Natural killer cell treated with Interleukin-12 subunit alpha and Interleukin-12 subunit beta and Interleukin-15 and Interleukin-18, amount 100 ng/mL, for 72 hours (primary cell): Measurements from ENCODE around the gene TSPYL1. TPM values are rescaled to one million over a fixed set of nuclear protein-coding genes. Genes with fewer than 3 reads are reported as not detected.

Experiments
- ATAC-seq, 2 donors: fragments of 150-1000 bp; cut with Tn5 transposase in 1 of 2; sonication (Bioruptor Pico), chemical (Tn5 transposase) in 1 of 2; 2 replicates each; pipeline ENCODE4 v1.10.0; 2021
- DNase-seq: peaks from one replicate; pipeline ENCODE4 v3.0.0; 2022; ENCODE audit warnings: low spot score
- H3K27ac Mint-ChIP-seq, 2 donors: 1 replicate in 1 of 2; 2 replicates in 1 of 2; pipeline ENCODE4 v1.8.0; 2022; ENCODE audit warnings: mixed read lengths in 2 of 2, mild to moderate bottlenecking in 1 of 2, moderate library complexity in 1 of 2
- H3K27me3 Mint-ChIP-seq, 2 donors: 1 replicate in 1 of 2; 2 replicates in 1 of 2; pipeline ENCODE4 v1.8.0; 2022; ENCODE audit warnings: mixed read lengths in 2 of 2
- H3K36me3 Mint-ChIP-seq: one replicate; pipeline ENCODE4 v1.8.0; 2022; ENCODE audit warnings: mixed read lengths
- H3K4me1 Mint-ChIP-seq, 2 donors: 1 replicate in 1 of 2; 2 replicates in 1 of 2; pipeline ENCODE4 v1.8.0; 2022; ENCODE audit warnings: low read depth in 2 of 2, mixed read lengths in 2 of 2, mild to moderate bottlenecking in 1 of 2
- H3K4me3 Mint-ChIP-seq: one replicate; pipeline ENCODE4 v1.8.0; 2022; ENCODE audit warnings: mixed read lengths
- H3K9me3 Mint-ChIP-seq: 2 replicates; pipeline ENCODE4 v1.8.0; 2022; ENCODE audit warnings: mixed read lengths
- total RNA-seq, 2 donors: library from RNA; stranded (reverse); gene quantifications; one replicate each; pipeline ENCODE4 v1.2.3, GENCODE V29; 2022

Gene TSPYL1
- total RNA-seq, 2 donors from 2014 or later, result 40.4 to 50.9 TPM

DNA sequence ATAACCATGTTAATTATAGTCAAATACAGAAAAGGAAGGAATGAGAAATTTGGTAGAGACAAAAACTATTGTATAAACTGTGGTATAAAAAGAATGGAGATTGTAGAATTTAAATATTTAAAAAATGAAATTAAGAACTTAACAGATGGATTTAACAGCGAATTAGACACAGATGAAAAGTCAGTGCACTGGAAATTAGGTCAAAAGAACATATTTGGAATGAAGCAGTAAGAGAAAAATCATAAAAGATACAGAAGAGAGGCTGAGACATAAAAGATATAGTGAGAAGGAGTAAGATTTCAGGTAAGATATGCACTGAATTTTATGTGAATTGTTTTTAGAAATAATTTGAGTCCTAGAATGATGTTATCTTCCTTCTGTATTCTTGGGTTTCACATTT, 39.9 kb downstream of the TSPYL1 start:
- Mint-ChIP-seq H3K36me3 (no peaks in the 10 kb centered on the region), H3K27me3 (no peaks in the 10 kb centered on the region), H3K9me3 (no peaks in the 10 kb centered on the region), H3K4me3 (no peak overlapping the region), H3K27ac (no peak overlapping the region), H3K4me1 (no peaks in the 10 kb centered on the region)
- ATAC-seq, result no peak
- DNase-seq, result no peak

GRCh38 chr6:116239256-116239655, 40.5 kb downstream of the TSPYL1 start:
- no peak for ATAC-seq
- no peak for DNase-seq
- no peak overlapping the region for H3K27ac Mint-ChIP-seq
- H3K4me3 Mint-ChIP-seq, result no peak overlapping the region
- no peaks in the 10 kb centered on the region for H3K9me3 Mint-ChIP-seq
- H3K27me3 Mint-ChIP-seq, result no peaks in the 10 kb centered on the region
- no peaks in the 10 kb centered on the region for H3K36me3 Mint-ChIP-seq
- H3K4me1 Mint-ChIP-seq, result no peaks in the 10 kb centered on the region

DNA sequence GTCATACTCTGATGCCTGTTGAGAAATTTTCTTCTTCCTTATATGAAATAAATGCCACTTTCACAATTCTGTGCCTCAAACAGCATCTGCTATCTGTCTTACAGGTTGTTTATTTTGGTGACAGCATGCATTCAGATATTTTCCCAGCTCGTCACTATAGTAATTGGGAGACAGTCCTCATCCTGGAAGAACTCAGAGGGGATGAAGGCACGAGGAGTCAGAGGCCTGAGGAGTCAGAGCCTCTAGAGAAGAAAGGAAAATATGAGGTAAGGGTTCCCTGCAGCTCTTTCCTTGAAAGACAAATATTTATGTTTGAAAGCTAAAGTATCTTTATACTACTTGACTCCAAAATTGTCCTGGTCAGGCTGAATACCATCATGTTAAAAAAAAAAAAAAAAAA, 41.6 kb downstream of the TSPYL1 start:
- Mint-ChIP-seq H3K36me3 (no peaks in the 10 kb centered on the region), H3K4me3 (no peak overlapping the region), H3K27ac (no peak overlapping the region), H3K4me1 (no peaks in the 10 kb centered on the region), H3K9me3 (no peaks in the 10 kb centered on the region), H3K27me3 (no peaks in the 10 kb centered on the region)
- DNase-seq (no peak), ATAC-seq (no peak)

DNA sequence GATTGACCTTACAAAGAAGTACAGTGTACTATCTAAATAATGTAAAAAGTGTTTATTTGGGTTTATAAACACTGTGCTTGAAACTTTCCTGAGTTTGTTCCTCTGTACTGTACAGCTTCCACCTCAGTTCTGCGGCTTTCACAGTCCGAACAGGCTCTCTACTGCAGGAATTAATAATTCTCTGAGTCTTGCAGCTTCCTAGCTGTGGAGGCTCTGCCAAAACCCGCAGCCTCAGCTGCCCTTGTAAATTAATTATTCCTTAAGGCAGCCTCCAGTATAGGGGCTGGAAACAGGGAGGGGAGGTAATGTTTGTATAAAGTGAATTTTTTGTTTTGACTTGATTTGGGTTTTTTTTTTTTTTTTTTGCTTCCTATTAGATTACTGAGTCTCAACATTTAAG, 45.0 kb downstream of the TSPYL1 start:
- Mint-ChIP-seq H3K27ac (no peak overlapping the region), H3K36me3 (no peaks in the 10 kb centered on the region), H3K27me3 (no peaks in the 10 kb centered on the region)

GRCh38 chr6:116229287-116229913, 50.3 kb downstream of the TSPYL1 start:
- no peaks in the 10 kb centered on the region for H3K9me3 Mint-ChIP-seq
- H3K27ac Mint-ChIP-seq, result no peak overlapping the region
- H3K4me1 Mint-ChIP-seq, result peaks cover 0 to 3% of the 10 kb centered on the region in 2 donors
- ATAC-seq (no peak), DNase-seq (no peak)
- H3K36me3 Mint-ChIP-seq, result no peaks in the 10 kb centered on the region
- no peaks in the 10 kb centered on the region for H3K27me3 Mint-ChIP-seq
- H3K4me3 Mint-ChIP-seq, result no peak overlapping the region

More for the DNA sequence above, 45.0 kb downstream of the TSPYL1 start:
- no peak for ATAC-seq
- H3K9me3 Mint-ChIP-seq, result no peaks in the 10 kb centered on the region
- no peak overlapping the region for H3K4me3 Mint-ChIP-seq
- DNase-seq, result no peak
- H3K4me1 Mint-ChIP-seq, result no peaks in the 10 kb centered on the region

Other genes starting within 250 kb of the TSPYL1 start
- gene FRK, start 219.0 kb downstream of the TSPYL1 start, total RNA-seq, result under 1 TPM in 1 of 2 donors, not detected in 1; 0.02 TPM
- gene NT5DC1, start 179.1 kb downstream of the TSPYL1 start, total RNA-seq, result 10 to 100 TPM; 28.4 to 33.9 TPM
- not detected for gene COL10A1, start 153.8 kb downstream of the TSPYL1 start, total RNA-seq
- 10 to 100 TPM; 14.3 to 16.6 TPM for gene TSPYL4, start 25.9 kb downstream of the TSPYL1 start, total RNA-seq
- gene DSE, start 91.0 kb upstream of the TSPYL1 start, total RNA-seq, result 10 to 100 TPM; 21.9 to 25.9 TPM
- 1 to 10 TPM; 8.0 to 9.6 TPM for gene CALHM6, start 181.4 kb upstream of the TSPYL1 start, total RNA-seq
- not detected for gene CALHM5, start 231.7 kb upstream of the TSPYL1 start, total RNA-seq